HG02759 (cell line): ENCODE results near the gene CD1C.
"Not testable (repeated sequence)": the region's sequence is repeated elsewhere in the genome, so short reads cannot be mapped to it uniquely, and the experiment has no call there.

Experiments
- ATAC-seq: cut with Tn5 transposase; IDR thresholded peaks from one replicate; pipeline ENCODE4 v1.9.1; 2021; ENCODE audit warnings: mild to moderate bottlenecking, moderate library complexity; ENCODE audit not compliant: unreplicated experiment

CD1C gene

GRCh38 chr1:158327481-158327880, 37.8 kb downstream of the CD1C start:
- no peak for ATAC-seq

DNA sequence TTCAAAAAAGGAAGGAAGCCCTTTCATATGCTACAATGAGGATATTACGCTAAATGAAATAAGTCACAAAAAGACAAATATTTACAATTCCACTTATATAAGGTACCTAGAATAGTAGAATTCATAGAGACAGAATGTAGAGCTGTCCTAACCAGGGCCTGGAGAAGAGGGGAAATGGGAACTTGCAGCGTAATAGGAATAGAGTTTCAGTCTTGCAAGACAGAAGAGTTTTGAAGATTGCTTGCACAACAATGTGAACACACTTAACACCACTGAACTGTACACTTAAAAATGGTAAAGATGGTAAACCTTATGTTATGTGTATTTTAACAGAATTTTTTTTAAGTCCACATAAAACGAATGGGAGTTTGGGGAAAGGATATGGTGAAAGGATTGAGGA, 38.7 kb downstream of the CD1C start:
- ATAC-seq: no peak

DNA sequence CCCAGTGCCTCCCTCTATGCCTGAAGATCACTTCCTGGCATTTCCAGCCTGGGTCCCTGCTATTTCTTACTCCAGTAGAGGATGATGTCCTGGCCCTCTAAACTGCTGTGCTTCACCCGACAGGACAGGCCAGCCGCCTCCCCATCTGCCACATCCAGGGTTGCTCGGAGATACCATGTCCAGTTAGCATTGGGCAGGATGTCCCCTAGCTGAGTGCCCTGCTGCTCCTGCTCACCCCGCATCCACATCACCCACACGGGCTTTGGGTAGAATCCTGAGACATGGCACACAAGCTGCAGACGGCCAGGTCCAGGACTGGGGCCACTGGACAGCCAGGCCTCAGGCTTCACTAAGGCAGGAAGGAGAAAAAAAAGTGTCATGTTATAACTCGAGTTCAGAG, 39.6 kb downstream of the CD1C start:
- ATAC-seq: no peak

DNA sequence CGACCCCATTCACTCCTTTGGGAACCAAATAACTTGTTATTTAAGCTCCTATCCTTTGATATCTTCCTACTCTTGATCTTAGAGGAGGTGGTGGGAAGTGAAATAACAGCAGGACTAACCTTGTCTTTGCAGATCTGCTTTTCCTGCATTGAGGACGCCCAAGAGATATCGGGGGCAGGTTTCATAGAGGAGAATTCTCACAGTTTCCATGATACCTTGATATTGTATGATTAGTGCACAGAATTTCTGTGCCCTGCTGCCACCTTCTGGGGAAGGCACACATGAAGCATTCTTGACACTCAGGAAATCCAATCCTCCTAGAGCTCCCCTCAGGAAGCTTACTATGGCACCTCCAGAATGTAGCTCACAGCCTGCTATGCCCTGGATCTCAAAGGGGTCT, 40.0 kb downstream of the CD1C start:
- no peak for ATAC-seq

DNA sequence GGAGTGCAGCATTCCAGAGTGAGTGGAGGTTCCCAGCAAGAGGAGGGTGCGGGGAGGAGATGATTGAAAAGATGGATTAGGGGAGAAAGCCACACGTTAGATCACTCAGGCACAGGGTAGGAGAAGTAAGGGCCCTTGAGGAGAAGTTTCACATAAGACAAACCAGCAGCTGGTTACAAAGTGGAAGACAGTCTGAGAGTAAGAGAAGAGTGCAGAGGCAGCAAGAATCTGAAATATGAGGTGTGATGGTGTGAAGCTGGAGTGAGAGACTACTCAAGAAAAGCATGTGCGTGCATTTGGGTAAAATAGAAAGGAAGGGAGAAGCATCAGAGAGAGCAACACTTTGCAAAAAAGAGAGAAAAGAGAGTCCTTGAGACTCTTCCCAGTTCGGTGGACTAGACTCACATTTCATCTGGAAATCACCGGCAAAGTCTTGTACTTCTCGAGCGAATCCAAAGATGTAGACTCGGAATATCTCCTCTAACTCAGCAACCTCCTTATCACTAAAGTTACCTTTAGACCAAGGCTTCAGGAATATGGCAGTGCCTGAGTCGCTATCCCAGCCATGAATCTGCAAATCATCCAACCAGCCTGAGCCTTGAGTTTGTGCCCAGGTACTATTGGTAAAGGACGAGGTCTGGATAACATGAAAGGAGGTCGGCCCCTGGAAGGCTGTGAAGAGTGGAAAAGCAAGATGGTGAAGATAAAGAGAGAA, 40.8 kb downstream of the CD1C start:
- ATAC-seq: no peak

DNA sequence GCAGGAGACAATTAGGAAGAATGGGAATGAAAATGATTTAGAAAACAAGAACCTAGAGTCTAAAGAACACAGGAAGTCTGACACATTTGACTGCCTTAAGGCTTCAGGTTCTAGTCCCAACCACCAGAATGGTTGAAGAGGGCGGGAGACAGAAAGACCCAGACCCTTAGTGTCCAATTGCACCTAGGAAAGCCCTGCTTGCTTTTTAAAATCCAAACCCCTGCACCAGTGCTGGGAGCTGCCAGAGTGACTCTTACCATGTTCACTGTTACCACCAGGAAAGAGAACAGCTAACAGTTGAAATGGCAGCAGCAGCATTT, 41.3 kb downstream of the CD1C start:
- no peak for ATAC-seq

DNA sequence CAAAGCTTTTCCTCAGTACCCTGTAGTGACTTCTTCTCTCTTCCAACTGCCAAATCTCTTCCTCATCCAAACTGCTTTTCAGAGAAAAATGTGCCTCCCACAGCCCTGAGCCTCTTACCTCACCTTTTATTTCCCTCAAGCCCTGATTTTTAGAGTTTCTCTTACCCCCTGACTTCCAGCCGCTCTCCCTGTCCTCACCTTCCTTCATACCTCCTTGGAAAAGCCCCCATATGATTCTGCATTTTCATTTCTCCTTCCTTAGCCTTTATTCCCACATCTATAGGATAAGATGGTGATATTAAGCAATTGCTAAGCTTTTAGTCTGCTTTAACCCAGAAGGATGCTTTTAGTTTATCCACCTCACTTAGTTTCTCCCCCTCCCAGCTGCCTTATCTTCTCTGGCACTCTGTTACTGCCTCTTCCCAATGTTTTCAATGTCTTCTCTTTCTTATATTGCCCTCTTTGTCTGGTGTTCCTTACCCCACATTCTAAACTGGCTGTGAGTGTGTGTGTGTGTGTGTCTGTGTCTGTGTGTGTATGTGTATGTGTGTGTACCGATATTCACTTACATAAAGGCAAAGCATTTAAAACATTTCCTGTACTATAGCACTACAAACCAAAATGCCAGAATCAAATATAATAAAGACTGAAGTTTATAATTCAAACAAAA, 41.9 kb downstream of the CD1C start, which contains the start of gene CD1B:
Gene CD1B, minus strand, starts transcription at position 51 of the 670 bp plus-strand sequence. CDS start 108 bp downstream, outside the sequence.
- no peak for ATAC-seq

DNA sequence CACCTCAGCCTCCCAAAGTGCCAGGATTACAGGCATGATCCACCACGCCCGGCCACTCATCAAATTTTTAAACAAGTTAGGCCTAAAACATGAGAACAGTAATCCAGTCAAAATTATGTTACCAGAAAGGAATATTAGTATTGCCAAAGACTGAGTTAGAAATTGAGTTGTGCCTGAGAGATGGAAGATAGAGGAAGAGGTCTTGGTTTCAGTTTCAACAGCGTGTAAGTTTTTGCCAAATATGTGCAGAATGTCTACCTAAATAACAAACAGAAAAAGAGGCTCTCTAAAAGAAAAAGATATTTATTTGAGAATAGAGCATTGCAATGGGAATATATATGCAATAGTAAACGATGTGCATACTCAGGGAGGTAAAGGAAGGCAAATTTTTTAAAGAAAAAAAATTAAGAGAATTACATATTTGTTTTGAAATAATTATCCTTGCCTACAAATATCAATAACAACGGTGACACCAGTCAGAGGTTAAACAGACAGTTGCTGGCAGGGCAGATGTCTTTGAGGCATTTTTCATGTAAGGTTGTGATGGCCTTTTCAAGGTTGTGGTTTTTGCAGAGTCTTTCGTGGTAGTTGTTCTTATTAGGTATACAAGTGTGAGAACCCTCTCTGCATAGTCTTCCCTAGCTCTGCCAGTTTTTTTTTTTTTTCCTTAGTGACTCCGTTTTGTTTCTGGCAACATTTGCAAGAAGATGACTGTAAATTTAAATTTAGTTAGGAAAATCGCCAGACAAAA, 43.9 kb downstream of the CD1C start:
- no peak for ATAC-seq

DNA sequence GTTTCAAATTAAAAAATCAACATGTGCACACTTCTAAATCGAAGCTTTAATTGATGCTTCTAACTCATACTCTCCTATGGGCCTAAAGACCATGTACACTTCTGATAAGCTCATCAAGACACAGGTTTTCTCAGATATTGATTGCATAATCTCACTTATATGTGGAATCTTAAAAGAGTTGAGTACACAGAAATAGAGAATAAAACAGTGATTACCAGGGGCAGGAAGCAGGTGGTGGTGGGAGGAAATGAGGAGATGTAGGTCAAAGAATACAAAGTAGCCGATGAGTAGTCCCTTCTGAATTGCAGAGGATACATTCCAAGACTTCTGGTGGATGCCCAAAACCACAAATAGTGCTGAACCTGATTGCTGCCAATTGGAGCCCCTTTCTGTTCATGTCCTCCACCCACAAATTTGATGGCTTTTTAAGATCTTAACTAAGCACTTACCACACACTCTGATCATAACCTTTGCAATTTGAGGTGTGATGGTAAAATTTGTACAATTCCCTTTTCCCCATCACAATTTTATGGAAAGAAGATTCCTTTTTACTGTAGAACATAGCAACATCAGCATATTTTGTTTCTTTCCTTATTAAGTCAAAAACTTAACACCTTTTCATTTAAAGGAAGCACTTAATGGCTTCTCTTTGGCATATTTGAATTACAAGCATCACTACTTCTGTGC, 44.9 kb downstream of the CD1C start:
- ATAC-seq: no peak

DNA sequence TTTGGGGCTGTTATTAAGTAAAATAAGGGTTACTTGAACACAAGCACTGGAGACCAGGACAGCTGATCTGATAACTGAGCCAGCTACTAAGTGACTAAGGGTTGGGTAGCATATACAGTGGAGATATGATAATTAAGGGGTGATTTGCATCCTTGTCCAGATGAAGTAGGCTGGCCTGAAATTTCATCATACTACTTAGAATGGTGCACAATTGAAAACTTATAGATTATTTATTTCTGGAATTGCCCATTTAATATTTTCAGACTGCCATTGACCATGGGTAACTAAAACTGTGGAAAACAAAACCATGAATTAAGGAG, 45.5 kb downstream of the CD1C start:
- no peak for ATAC-seq

- ATAC-seq: not testable (repeated sequence)
These were observed 46.7 kb downstream of the CD1C start for GRCh38 chr1:158336413-158336812.
